ENCODE data around the gene ROBO4. TPM values are rescaled to one million over a fixed set of nuclear protein-coding genes. Genes with fewer than 3 reads are reported as not detected.

The ROBO4 gene
- total and polyA plus RNA-seq, 11 donors: 16.3 to 63.5 (median 21.8) TPM

- intact Hi-C loops (cut with DNase I): no loop called here
- WGBS, 4 donors: 95 to 100% (median 99%) methylated on average over 1 of the region's 1 CpG
- Histone ChIP-seq H3K36me3 (no peaks in the 10 kb centered on the region), H3K27ac (peak overlapping the region in 2 of 12 donors; percentile 37 to 81), H3K4me3 (no peak overlapping the region), H3K4me1 (peaks cover 0 to 47% (median 28%) of the 10 kb centered on the region in 12 donors), H3K9me3 (peaks cover 0 to 4% (median 0%) of the 10 kb centered on the region in 12 donors), H3K27me3 (no peaks in the 10 kb centered on the region)
- no peak for ATAC-seq
- DNase-seq: no peak
- no peak for TF ChIP-seq CTCF (IDR thresholded peaks at IDR 0.05)
- TF ChIP-seq POLR2A (IDR thresholded peaks at IDR 0.05): no peak
These were observed 5.0 kb upstream of the ROBO4 start for GRCh38 chr11:124902616-124903015.

GRCh38 chr11:124900464-124900863, 2.8 kb upstream of the ROBO4 start:
- intact Hi-C loops (cut with DNase I): no loop called here
- ATAC-seq (peak in 3 of 4 donors; percentile 38 to 58 (median 40)), DNase-seq (peak in 2 of 5 donors; percentile 56 to 65)
- Histone ChIP-seq H3K4me3 (no peak overlapping the region), H3K27me3 (no peaks in the 10 kb centered on the region), H3K27ac (peak overlapping the region; percentile 27 to 93 (median 85)), H3K36me3 (peaks cover 0 to under 1% (median 0%) of the 10 kb centered on the region in 9 donors), H3K4me1 (peaks cover 0 to 62% (median 31%) of the 10 kb centered on the region in 12 donors), H3K9me3 (peaks cover 0 to 2% (median 0%) of the 10 kb centered on the region in 12 donors)
- 41 to 74% (median 61%) methylated on average over 4 to 5 of the region's 5 CpGs for WGBS, 4 donors
- peak in 1 of 2 donors; percentile 23 for TF ChIP-seq POLR2A (IDR thresholded peaks at IDR 0.05)
- no peak for TF ChIP-seq CTCF (IDR thresholded peaks at IDR 0.05)

GRCh38 chr11:124899383-124900145, 1.9 kb upstream of the ROBO4 start:
- 46 to 56% (median 52%) methylated on average over 6 of the region's 6 CpGs for WGBS, 4 donors
- peak in 1 of 5 donors; percentile 16 for DNase-seq
- intact Hi-C loops (cut with DNase I): loop anchor here in 2 of 10 donors (2.0 kb wide), 1 partner anchor 21 kb away; no protein-coding TSS in a partner anchor
- peak overlapping the region; percentile 74 to 93 (median 85) for H3K27ac ChIP-seq
- no peaks in the 10 kb centered on the region for H3K9me3 ChIP-seq
- no peaks in the 10 kb centered on the region for H3K27me3 ChIP-seq
- TF ChIP-seq CTCF (IDR thresholded peaks at IDR 0.05): peak in 1 of 12 donors; percentile 15
- TF ChIP-seq POLR2A (IDR thresholded peaks at IDR 0.05): no peak
- peaks cover 0 to 71% (median 31%) of the 10 kb centered on the region in 12 donors for H3K4me1 ChIP-seq
- ATAC-seq: no peak
- peaks cover 0 to 10% (median 0%) of the 10 kb centered on the region in 9 donors for H3K36me3 ChIP-seq
- no peak overlapping the region for H3K4me3 ChIP-seq

GRCh38 chr11:124898711-124899110, 1.0 kb upstream of the ROBO4 start:
- Histone ChIP-seq H3K4me1 (peaks cover 0 to 79% (median 38%) of the 10 kb centered on the region in 12 donors), H3K36me3 (peaks cover 0 to 18% (median 3%) of the 10 kb centered on the region in 9 donors), H3K4me3 (peak overlapping the region in 4 of 12 donors; percentile 52 to 60 (median 56)), H3K9me3 (no peaks in the 10 kb centered on the region), H3K27ac (peak overlapping the region; percentile 74 to 93 (median 85)), H3K27me3 (no peaks in the 10 kb centered on the region)
- ATAC-seq (peak; percentile 55 to 69 (median 62)), DNase-seq (peak in 4 of 5 donors; percentile 63 to 78 (median 68))
- TF ChIP-seq CTCF (IDR thresholded peaks at IDR 0.05) (no peak), POLR2A (IDR thresholded peaks at IDR 0.05) (no peak)
- intact Hi-C loops (cut with DNase I): loop anchor here in 2 of 10 donors (2.0 kb wide), 1 partner anchor 22 kb away; no protein-coding TSS in a partner anchor
- 26 to 53% (median 39%) methylated on average over 5 of the region's 5 CpGs for WGBS, 4 donors
